ENCODE data around the gene HOXA3. TPM values are rescaled to one million over a fixed set of nuclear protein-coding genes. Genes with fewer than 3 reads are reported as not detected.

The HOXA3 gene
- total RNA-seq, 3 donors from 2014 or later = 4.5 to 6.4 (median 4.6) TPM

- intact Hi-C loops (cut with DNase I; ENCODE audit: low total_unique reads) = no loop called here
- TF ChIP-seq POLR2AphosphoS5 (IDR thresholded peaks at IDR 0.05) (no peak), POLR2A (IDR thresholded peaks at IDR 0.05) (no peak), CTCF (IDR thresholded peaks at IDR 0.05) (no peak)
- no peaks in the 10 kb centered on the region for H3K36me3 ChIP-seq
- H3K9me3 ChIP-seq = no peaks in the 10 kb centered on the region
- H3K4me1 ChIP-seq = peaks cover 0 to 3% of the 10 kb centered on the region in 2 donors
- no peak overlapping the region for H3K4me3 ChIP-seq
- peaks cover 21 to 100% of the 10 kb centered on the region in 2 donors for H3K27me3 ChIP-seq
- H3K27ac ChIP-seq = no peak overlapping the region
- no peak for DNase-seq (ENCODE audit: low spot score in 2 of 2)
Observed at GRCh38 chr7:27191161-27191731, 38.9 kb upstream of the HOXA3 start.

GRCh38 chr7:27189997-27190748 lies 37.8 kb upstream of the HOXA3 start:
- intact Hi-C loops (cut with DNase I; ENCODE audit: low total_unique reads) = no loop called here
- Histone ChIP-seq H3K4me1 (peaks cover 0 to 3% of the 10 kb centered on the region in 2 donors), H3K4me3 (no peak overlapping the region), H3K27ac (no peak overlapping the region), H3K9me3 (no peaks in the 10 kb centered on the region), H3K27me3 (peaks cover 21 to 100% of the 10 kb centered on the region in 2 donors), H3K36me3 (no peaks in the 10 kb centered on the region)
- peak in 1 of 2 donors; percentile 14 for DNase-seq (ENCODE audit: low spot score in 2 of 2)
- TF ChIP-seq POLR2A (IDR thresholded peaks at IDR 0.05) (no peak), CTCF (IDR thresholded peaks at IDR 0.05) (no peak), POLR2AphosphoS5 (IDR thresholded peaks at IDR 0.05) (no peak)

DNA sequence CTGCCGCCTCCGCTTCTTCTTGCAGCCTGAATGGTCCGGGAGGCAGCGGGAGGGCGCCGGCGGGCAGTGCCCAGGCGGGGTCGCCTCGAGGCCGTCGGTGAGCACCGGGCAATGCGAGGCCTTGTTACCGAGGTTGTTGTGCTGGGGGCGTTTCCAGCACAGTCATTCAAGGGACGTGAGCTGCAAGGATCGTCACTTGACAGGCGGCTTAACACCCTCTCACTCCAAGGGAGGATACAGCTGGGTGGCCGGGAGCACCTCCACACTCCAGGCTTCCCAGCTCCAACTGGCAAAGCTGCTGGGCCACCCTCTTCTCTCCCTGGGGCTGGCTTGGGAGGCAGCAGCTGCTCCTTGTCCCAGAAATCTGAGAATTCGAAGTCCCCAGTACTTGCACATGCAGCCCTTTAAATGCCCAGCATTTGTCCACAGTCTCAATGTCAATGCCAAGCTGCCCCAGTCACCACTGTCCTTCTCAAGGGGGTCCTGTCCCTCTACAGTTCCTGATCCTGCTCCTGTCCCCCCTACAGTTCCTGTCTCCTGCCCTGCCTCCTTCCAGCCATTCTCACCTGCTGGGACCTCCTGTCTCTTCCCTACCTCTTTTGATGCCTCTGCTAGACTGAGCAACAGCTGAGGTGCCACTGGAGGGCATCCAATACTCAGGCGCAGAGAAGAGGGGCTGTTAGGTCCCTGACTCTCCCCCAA lies 37.1 kb upstream of the HOXA3 start:
- TF ChIP-seq POLR2A (IDR thresholded peaks at IDR 0.05) (no peak), POLR2AphosphoS5 (IDR thresholded peaks at IDR 0.05) (no peak), CTCF (IDR thresholded peaks at IDR 0.05) (no peak)
- intact Hi-C loops (cut with DNase I; ENCODE audit: low total_unique reads) = no loop called here
- no peak overlapping the region for H3K27ac ChIP-seq
- no peaks in the 10 kb centered on the region for H3K9me3 ChIP-seq
- peaks cover 3 to 7% of the 10 kb centered on the region in 2 donors for H3K4me1 ChIP-seq
- H3K4me3 ChIP-seq = peak overlapping the region in 2 of 3 donors; percentile 21 to 46
- no peaks in the 10 kb centered on the region for H3K36me3 ChIP-seq
- H3K27me3 ChIP-seq = peaks cover 24 to 100% of the 10 kb centered on the region in 2 donors
- peak in 1 of 2 donors; percentile 48 for DNase-seq (ENCODE audit: low spot score in 2 of 2)

GRCh38 chr7:27188386-27189294 lies 36.3 kb upstream of the HOXA3 start:
- TF ChIP-seq POLR2AphosphoS5 (IDR thresholded peaks at IDR 0.05) = no peak
- Histone ChIP-seq H3K4me3 (peak overlapping the region; percentile 1 to 46 (median 21)), H3K9me3 (no peaks in the 10 kb centered on the region), H3K36me3 (no peaks in the 10 kb centered on the region), H3K27me3 (peaks cover 25 to 100% of the 10 kb centered on the region in 2 donors), H3K27ac (no peak overlapping the region), H3K4me1 (peaks cover 3 to 15% of the 10 kb centered on the region in 2 donors)
- intact Hi-C loops (cut with DNase I; ENCODE audit: low total_unique reads) = no loop called here
- DNase-seq (ENCODE audit: low spot score in 2 of 2) = peak in 1 of 2 donors; percentile 49

All from breast epithelium (tissue), 4 donors.